ENCODE data around the gene LKAAEAR1.

The LKAAEAR1 gene

GRCh38 chr20:64074184-64074789 is 9.9 kb downstream of the LKAAEAR1 start:
- Mint-ChIP-seq H3K27ac (no peak overlapping the region), H3K4me3 (no peak overlapping the region), H3K27me3 (no peaks in the 10 kb centered on the region), H3K9me3 (no peaks in the 10 kb centered on the region), H3K36me3 (ENCODE audit: low read depth) (peaks cover 79% of the 10 kb centered on the region), H3K4me1 (ENCODE audit: low read depth) (peaks cover 68% of the 10 kb centered on the region)
- intact Hi-C loops (cut with micrococcal nuclease) = no loop called here

- intact Hi-C loops (cut with micrococcal nuclease) = no loop called here
- Mint-ChIP-seq H3K4me1 (ENCODE audit: low read depth) (peaks cover 65% of the 10 kb centered on the region), H3K36me3 (ENCODE audit: low read depth) (peaks cover 73% of the 10 kb centered on the region), H3K9me3 (no peaks in the 10 kb centered on the region), H3K27me3 (peaks cover 5% of the 10 kb centered on the region), H3K27ac (no peak overlapping the region), H3K4me3 (no peak overlapping the region)
These were observed 10.6 kb downstream of the LKAAEAR1 start for GRCh38 chr20:64073476-64074183.

- intact Hi-C loops (cut with micrococcal nuclease) = no loop called here
- H3K27ac Mint-ChIP-seq = peak overlapping the region; percentile 23
- H3K27me3 Mint-ChIP-seq = peaks cover 13% of the 10 kb centered on the region
- H3K4me1 Mint-ChIP-seq (ENCODE audit: low read depth) = peaks cover 65% of the 10 kb centered on the region
- no peak overlapping the region for H3K4me3 Mint-ChIP-seq
- H3K9me3 Mint-ChIP-seq = no peaks in the 10 kb centered on the region
- peaks cover 62% of the 10 kb centered on the region for H3K36me3 Mint-ChIP-seq (ENCODE audit: low read depth)
These were observed 11.6 kb downstream of the LKAAEAR1 start for GRCh38 chr20:64072498-64073063.

GRCh38 chr20:64071341-64072332 is 12.6 kb downstream of the LKAAEAR1 start:
- Mint-ChIP-seq H3K9me3 (no peaks in the 10 kb centered on the region), H3K27me3 (peaks cover 17% of the 10 kb centered on the region), H3K4me1 (ENCODE audit: low read depth) (peaks cover 73% of the 10 kb centered on the region), H3K36me3 (ENCODE audit: low read depth) (peaks cover 53% of the 10 kb centered on the region), H3K27ac (peak overlapping the region; percentile 14), H3K4me3 (no peak overlapping the region)
- intact Hi-C loops (cut with micrococcal nuclease) = no loop called here

GRCh38 chr20:64070244-64070993 is 13.8 kb downstream of the LKAAEAR1 start:
- Mint-ChIP-seq H3K4me3 (no peak overlapping the region), H3K27ac (peak overlapping the region; percentile 14), H3K36me3 (ENCODE audit: low read depth) (peaks cover 40% of the 10 kb centered on the region), H3K4me1 (ENCODE audit: low read depth) (peaks cover 73% of the 10 kb centered on the region), H3K9me3 (no peaks in the 10 kb centered on the region), H3K27me3 (peaks cover 24% of the 10 kb centered on the region)
- intact Hi-C loops (cut with micrococcal nuclease) = no loop called here

GRCh38 chr20:64069614-64070243 is 14.5 kb downstream of the LKAAEAR1 start:
- peaks cover 34% of the 10 kb centered on the region for H3K36me3 Mint-ChIP-seq (ENCODE audit: low read depth)
- peaks cover 28% of the 10 kb centered on the region for H3K27me3 Mint-ChIP-seq
- no peak overlapping the region for H3K4me3 Mint-ChIP-seq
- H3K4me1 Mint-ChIP-seq (ENCODE audit: low read depth) = peaks cover 73% of the 10 kb centered on the region
- intact Hi-C loops (cut with micrococcal nuclease) = no loop called here
- H3K27ac Mint-ChIP-seq = no peak overlapping the region
- no peaks in the 10 kb centered on the region for H3K9me3 Mint-ChIP-seq

GRCh38 chr20:64069209-64069613 is 15.0 kb downstream of the LKAAEAR1 start:
- H3K4me1 Mint-ChIP-seq (ENCODE audit: low read depth) = peaks cover 73% of the 10 kb centered on the region
- peaks cover 34% of the 10 kb centered on the region for H3K27me3 Mint-ChIP-seq
- H3K27ac Mint-ChIP-seq = no peak overlapping the region
- H3K36me3 Mint-ChIP-seq (ENCODE audit: low read depth) = peaks cover 28% of the 10 kb centered on the region
- H3K4me3 Mint-ChIP-seq = no peak overlapping the region
- no peaks in the 10 kb centered on the region for H3K9me3 Mint-ChIP-seq
- intact Hi-C loops (cut with micrococcal nuclease) = no loop called here

GRCh38 chr20:64068386-64069208 is 15.6 kb downstream of the LKAAEAR1 start:
- intact Hi-C loops (cut with micrococcal nuclease) = no loop called here
- no peaks in the 10 kb centered on the region for H3K9me3 Mint-ChIP-seq
- no peak overlapping the region for H3K4me3 Mint-ChIP-seq
- H3K27ac Mint-ChIP-seq = no peak overlapping the region
- peaks cover 38% of the 10 kb centered on the region for H3K27me3 Mint-ChIP-seq
- peaks cover 73% of the 10 kb centered on the region for H3K4me1 Mint-ChIP-seq (ENCODE audit: low read depth)
- H3K36me3 Mint-ChIP-seq (ENCODE audit: low read depth) = peaks cover 27% of the 10 kb centered on the region

- Mint-ChIP-seq H3K4me1 (ENCODE audit: low read depth) (peaks cover 68% of the 10 kb centered on the region), H3K27ac (no peak overlapping the region), H3K4me3 (no peak overlapping the region), H3K27me3 (peaks cover 38% of the 10 kb centered on the region), H3K36me3 (ENCODE audit: low read depth) (peaks cover 26% of the 10 kb centered on the region), H3K9me3 (no peaks in the 10 kb centered on the region)
- intact Hi-C loops (cut with micrococcal nuclease) = no loop called here
These were observed 16.4 kb downstream of the LKAAEAR1 start for GRCh38 chr20:64067733-64068307.

DNA sequence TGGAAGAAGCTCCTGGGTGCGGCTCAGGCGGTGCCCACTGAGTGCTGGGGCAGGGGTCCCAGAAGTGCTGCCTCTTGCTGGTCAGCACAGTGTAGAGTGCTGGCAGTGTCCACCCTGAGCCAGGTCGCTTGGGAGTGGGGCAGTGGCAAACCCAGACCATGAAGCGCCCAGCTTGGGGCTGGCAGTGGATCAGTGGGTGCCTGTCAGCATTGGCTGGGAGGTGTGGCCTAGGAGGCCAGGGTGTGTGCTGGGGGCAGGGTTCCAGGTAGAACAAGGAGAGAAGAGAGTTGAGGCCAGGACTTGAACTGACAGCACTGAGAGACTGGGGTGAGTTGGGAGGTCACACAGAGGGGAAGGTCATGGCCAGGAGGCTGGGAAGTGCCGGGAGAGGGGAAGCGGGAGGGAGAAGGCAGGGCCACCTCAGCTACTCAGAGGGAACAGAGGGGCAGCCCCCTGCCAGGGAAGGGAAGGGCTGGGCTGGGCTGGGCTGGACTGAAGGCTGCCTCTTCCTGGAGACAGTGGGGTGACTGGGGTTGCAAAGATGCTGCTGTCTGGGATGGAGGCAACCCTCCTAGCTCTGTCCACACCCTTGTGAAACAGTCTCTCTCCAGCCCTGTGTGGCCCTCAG is 17.1 kb downstream of the LKAAEAR1 start:
- Mint-ChIP-seq H3K4me3 (no peak overlapping the region), H3K36me3 (ENCODE audit: low read depth) (peaks cover 20% of the 10 kb centered on the region), H3K9me3 (no peaks in the 10 kb centered on the region), H3K27me3 (peaks cover 38% of the 10 kb centered on the region), H3K4me1 (ENCODE audit: low read depth) (peaks cover 70% of the 10 kb centered on the region), H3K27ac (peak overlapping the region; percentile 64)
- intact Hi-C loops (cut with micrococcal nuclease) = no loop called here

GRCh38 chr20:64065974-64066343 is 18.2 kb downstream of the LKAAEAR1 start:
- peaks cover 38% of the 10 kb centered on the region for H3K27me3 Mint-ChIP-seq
- peaks cover 13% of the 10 kb centered on the region for H3K36me3 Mint-ChIP-seq (ENCODE audit: low read depth)
- peaks cover 62% of the 10 kb centered on the region for H3K4me1 Mint-ChIP-seq (ENCODE audit: low read depth)
- no peaks in the 10 kb centered on the region for H3K9me3 Mint-ChIP-seq
- H3K27ac Mint-ChIP-seq = peak overlapping the region; percentile 53
- intact Hi-C loops (cut with micrococcal nuclease) = no loop called here
- H3K4me3 Mint-ChIP-seq = no peak overlapping the region
